Colonic mucosa (tissue), 4 donors: ENCODE results near the gene NRP2. TPM values are rescaled to one million over a fixed set of nuclear protein-coding genes. Genes with fewer than 3 reads are reported as not detected.

Source experiments
- DNase-seq: peaks from one replicate; pipeline ENCODE4 v3.0.0-alpha.2; 2020
- H3K27ac ChIP-seq: fragments of 200-600 bp; one replicate; pipeline ENCODE4 v1.8.0; 2021
- H3K27me3 ChIP-seq: fragments of 200-600 bp; one replicate; pipeline ENCODE4 v1.8.0; 2021
- H3K36me3 ChIP-seq: fragments of 200-600 bp; one replicate; pipeline ENCODE4 v1.8.0; 2021
- H3K4me1 ChIP-seq: fragments of 200-600 bp; one replicate; pipeline ENCODE4 v1.8.0; 2021; ENCODE audit warnings: mild to moderate bottlenecking
- H3K4me3 ChIP-seq: fragments of 200-600 bp; one replicate; pipeline ENCODE4 v1.8.0; 2021
- H3K9ac ChIP-seq, 2 donors: one replicate each; pipeline ENCODE4 v1.7.0; 2013; ENCODE audit warnings: control low read depth in 2 of 2, low read depth in 2 of 2, low read length in 2 of 2
- H3K9me3 ChIP-seq: fragments of 200-600 bp; one replicate; pipeline ENCODE4 v1.8.0; 2021
- intact Hi-C: fragments of 100-400 bp; cut with DNase I; formaldehyde crosslinking; loops from one replicate; pipeline ENCODE4 v1.14.1; 2022
- total RNA-seq, 2 donors: library from RNA; stranded (reverse); fragmentation: NEBNext Ultra II Directional in 1 of 2; extraction: Animal tissue kit (Norgen Biotek cat#: 25700) in 1 of 2; gene quantifications; one replicate each; pipeline ENCODE4 v1.2.1, GENCODE V29; 2021
- TF ChIP-seq, protein P1 (sequence below): fragments of 200-600 bp; IDR thresholded peaks from one replicate; pipeline ENCODE4 v1.8.0; 2022; ENCODE audit warnings: antibody characterized with exemption, mild to moderate bottlenecking
- donor health status: healthy.
- donor health status: DM: no; HTN: no; CAD: no.
- donor health status: DM: no; HTN: no; CAD: no.

The NRP2 gene
- total RNA-seq, 2 donors from 2014 or later = 5.4 to 25.2 TPM

DNA sequence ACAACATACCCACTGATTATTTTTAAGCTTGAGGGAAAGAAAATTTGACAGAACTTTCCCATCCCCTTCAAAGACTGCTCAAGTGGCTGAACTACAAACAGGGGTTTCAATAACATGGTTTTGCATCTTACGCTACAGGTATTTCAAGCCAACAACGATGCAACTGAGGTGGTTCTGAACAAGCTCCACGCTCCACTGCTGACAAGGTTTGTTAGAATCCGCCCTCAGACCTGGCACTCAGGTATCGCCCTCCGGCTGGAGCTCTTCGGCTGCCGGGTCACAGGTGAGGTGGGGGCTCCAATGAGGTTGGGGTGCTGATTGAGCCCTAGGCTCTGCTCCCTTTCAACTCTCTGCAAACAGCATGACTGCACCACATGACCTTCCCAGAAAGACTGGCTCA is 58.1 kb downstream of the NRP2 start:
- H3K27me3 ChIP-seq = no peaks in the 10 kb centered on the region
- no peak overlapping the region for H3K9ac ChIP-seq
- no peak overlapping the region for H3K4me3 ChIP-seq
- TF ChIP-seq, protein P1, sequence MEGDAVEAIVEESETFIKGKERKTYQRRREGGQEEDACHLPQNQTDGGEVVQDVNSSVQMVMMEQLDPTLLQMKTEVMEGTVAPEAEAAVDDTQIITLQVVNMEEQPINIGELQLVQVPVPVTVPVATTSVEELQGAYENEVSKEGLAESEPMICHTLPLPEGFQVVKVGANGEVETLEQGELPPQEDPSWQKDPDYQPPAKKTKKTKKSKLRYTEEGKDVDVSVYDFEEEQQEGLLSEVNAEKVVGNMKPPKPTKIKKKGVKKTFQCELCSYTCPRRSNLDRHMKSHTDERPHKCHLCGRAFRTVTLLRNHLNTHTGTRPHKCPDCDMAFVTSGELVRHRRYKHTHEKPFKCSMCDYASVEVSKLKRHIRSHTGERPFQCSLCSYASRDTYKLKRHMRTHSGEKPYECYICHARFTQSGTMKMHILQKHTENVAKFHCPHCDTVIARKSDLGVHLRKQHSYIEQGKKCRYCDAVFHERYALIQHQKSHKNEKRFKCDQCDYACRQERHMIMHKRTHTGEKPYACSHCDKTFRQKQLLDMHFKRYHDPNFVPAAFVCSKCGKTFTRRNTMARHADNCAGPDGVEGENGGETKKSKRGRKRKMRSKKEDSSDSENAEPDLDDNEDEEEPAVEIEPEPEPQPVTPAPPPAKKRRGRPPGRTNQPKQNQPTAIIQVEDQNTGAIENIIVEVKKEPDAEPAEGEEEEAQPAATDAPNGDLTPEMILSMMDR = no peak
- no peaks in the 10 kb centered on the region for H3K9me3 ChIP-seq
- H3K4me1 ChIP-seq = no peaks in the 10 kb centered on the region
- intact Hi-C loops = no loop called here
- no peaks in the 10 kb centered on the region for H3K36me3 ChIP-seq
- DNase-seq = no peak
- no peak overlapping the region for H3K27ac ChIP-seq

DNA sequence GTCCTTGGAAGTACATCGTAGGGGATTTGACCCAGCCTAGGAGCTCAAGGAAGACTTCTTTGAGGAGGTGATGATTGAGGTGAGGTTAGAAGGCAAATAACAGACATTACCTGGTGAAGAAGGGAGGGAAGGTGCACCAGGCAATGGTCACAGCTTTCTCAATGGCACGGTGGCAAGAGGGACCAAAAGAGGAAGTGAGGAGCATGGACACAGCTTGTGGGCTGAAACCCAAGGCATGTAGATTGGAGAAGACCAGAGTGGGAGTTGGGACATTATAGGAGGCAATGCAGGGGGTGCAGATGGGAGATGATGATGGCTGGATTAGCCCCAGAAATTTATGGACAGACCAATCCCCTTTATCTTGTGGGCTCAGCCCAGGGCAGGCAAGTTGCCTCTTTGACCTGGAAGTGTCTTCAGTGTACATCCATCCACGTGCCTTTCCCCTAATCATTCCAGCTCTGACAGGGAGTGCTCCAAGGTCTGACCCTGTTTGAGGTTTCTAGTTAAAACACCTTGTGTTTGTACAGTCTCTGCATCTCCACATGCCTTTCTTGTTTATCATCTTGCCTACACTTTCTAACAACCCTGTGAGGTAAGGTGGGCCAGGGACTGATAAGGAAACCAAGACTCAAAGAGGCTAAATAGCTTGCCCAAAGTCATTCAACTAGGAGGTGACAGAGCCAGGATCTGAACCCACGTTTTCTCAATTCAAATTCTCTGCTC is 59.1 kb downstream of the NRP2 start:
- TF ChIP-seq, protein P1 = no peak
- intact Hi-C loops = no loop called here
- no peaks in the 10 kb centered on the region for H3K36me3 ChIP-seq

DNA sequence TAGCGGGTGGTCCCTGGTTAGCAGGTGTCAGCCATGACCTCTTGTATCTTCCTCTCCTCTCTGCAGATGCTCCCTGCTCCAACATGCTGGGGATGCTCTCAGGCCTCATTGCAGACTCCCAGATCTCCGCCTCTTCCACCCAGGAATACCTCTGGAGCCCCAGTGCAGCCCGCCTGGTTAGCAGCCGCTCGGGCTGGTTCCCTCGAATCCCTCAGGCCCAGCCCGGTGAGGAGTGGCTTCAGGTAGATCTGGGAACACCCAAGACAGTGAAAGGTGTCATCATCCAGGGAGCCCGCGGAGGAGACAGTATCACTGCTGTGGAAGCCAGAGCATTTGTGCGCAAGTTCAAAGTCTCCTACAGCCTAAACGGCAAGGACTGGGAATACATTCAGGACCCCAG is 60.8 kb downstream of the NRP2 start:
- intact Hi-C loops = no loop called here
- H3K9ac ChIP-seq = no peak overlapping the region
- H3K4me1 ChIP-seq = peaks cover 9% of the 10 kb centered on the region
- H3K9me3 ChIP-seq = no peaks in the 10 kb centered on the region
- H3K4me3 ChIP-seq = no peak overlapping the region
- H3K27me3 ChIP-seq = no peaks in the 10 kb centered on the region
- H3K36me3 ChIP-seq = no peaks in the 10 kb centered on the region
- DNase-seq = no peak
- TF ChIP-seq, protein P1 = no peak
- no peak overlapping the region for H3K27ac ChIP-seq

More for the DNA sequence above, 59.1 kb downstream of the NRP2 start:
- no peaks in the 10 kb centered on the region for H3K27me3 ChIP-seq
- H3K27ac ChIP-seq = no peak overlapping the region
- peaks cover 5% of the 10 kb centered on the region for H3K4me1 ChIP-seq
- no peak overlapping the region for H3K9ac ChIP-seq
- H3K4me3 ChIP-seq = no peak overlapping the region
- no peak for DNase-seq
- no peaks in the 10 kb centered on the region for H3K9me3 ChIP-seq

DNA sequence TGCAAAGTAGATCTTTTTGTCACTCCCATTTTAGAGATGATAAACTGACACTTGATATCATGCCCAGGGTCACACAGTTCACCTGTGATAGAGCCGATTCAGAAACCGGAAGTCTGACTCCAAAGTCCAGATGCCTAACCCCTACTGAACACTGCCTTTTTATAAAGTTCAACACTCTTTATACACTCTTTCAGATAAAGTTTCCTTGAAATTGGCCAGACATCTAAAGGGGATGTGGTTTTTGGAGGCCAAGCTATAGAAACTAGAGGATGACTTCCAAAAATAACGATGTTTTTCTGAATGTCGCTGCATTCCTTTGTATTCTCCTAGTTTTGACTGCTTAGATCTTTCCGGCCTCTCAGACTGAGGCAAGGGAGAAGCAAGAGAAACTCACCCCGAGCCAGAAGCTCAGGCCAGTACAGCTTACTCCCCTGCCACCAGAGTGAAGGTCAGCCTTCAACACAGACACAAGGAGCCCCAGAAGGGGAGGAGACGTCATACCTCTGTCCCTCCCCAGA is 61.8 kb downstream of the NRP2 start:
- intact Hi-C loops = no loop called here
- no peak overlapping the region for H3K9ac ChIP-seq
- peaks cover 9% of the 10 kb centered on the region for H3K4me1 ChIP-seq
- no peaks in the 10 kb centered on the region for H3K9me3 ChIP-seq
- H3K36me3 ChIP-seq = no peaks in the 10 kb centered on the region
- no peak overlapping the region for H3K27ac ChIP-seq
- no peak for DNase-seq
- no peak overlapping the region for H3K4me3 ChIP-seq
- TF ChIP-seq, protein P1 = no peak
- H3K27me3 ChIP-seq = no peaks in the 10 kb centered on the region

DNA sequence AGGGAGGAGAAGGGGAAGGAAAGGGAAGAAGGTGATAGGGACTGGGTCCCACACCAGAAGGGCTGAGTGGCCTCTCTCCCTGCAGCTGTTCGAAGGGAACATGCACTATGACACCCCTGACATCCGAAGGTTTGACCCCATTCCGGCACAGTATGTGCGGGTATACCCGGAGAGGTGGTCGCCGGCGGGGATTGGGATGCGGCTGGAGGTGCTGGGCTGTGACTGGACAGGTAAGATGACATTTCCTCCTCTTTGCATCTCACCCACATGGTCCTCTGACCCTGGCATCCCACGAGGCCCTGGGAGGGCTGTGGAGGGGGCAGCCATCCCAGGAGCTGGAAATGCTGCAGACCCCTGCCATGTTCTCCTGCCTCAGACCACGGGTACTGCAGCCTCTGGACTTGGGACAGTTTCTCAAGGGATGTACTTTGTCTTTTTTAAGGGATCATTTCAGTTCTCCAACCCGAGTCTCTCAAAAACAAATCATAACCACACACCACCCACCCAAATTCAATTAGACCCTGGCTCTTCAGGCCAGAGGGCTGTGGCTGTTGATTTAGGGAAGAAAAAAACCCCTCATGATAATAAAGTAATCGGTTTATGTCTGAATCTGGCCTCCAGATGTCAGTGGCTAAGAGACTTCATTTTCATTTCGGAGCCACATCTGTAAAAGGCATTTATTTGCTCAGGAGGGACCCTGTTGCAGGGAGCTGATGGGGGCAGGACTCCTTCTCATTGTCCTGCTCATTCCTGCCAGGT is 63.5 kb downstream of the NRP2 start:
- TF ChIP-seq, protein P1 = no peak
- Histone ChIP-seq H3K9ac (no peak overlapping the region), H3K27ac (no peak overlapping the region), H3K27me3 (no peaks in the 10 kb centered on the region), H3K9me3 (no peaks in the 10 kb centered on the region), H3K36me3 (no peaks in the 10 kb centered on the region), H3K4me1 (peaks cover 9% of the 10 kb centered on the region), H3K4me3 (no peak overlapping the region)
- intact Hi-C loops = no loop called here
- no peak for DNase-seq
